ENCODE data around the gene CSNK2A3.

Gene CSNK2A3

GRCh38 chr11:11347592-11347991 lies 5.5 kb downstream of the CSNK2A3 start:
- peaks cover 6% of the 10 kb centered on the region; the same call in 1 of the 2 replicates for H3K27me3 ChIP-seq (ENCODE audit: low read depth, low read length)
- H3K79me2 ChIP-seq (ENCODE audit: low read length), result no peaks in the 10 kb centered on the region
- H3K4me1 ChIP-seq (ENCODE audit: low read length), result no peaks in the 10 kb centered on the region
- H3K27ac ChIP-seq (ENCODE audit: low read length), result no peak overlapping the region
- H2AFZ ChIP-seq (ENCODE audit: low read depth, low read length), result no peak overlapping the region
- no peak for TF ChIP-seq EZH2phosphoT487 (IDR thresholded peaks at IDR 0.05; ENCODE audit: low read depth)
- TF ChIP-seq CTCF (IDR thresholded peaks at IDR 0.05; ENCODE audit: low read depth, low read length), result no peak
- no peak overlapping the region for H3K4me2 ChIP-seq (ENCODE audit: low read length)
- no peaks in the 10 kb centered on the region for H3K9me3 ChIP-seq (ENCODE audit: insufficient read depth, low read length)
- no peak overlapping the region for H3K4me3 ChIP-seq (ENCODE audit: low read length)
- no peaks in the 10 kb centered on the region for H4K20me1 ChIP-seq (ENCODE audit: insufficient read depth, low read length)
- no peak overlapping the region for H3K9ac ChIP-seq (ENCODE audit: low read length)
- no peaks in the 10 kb centered on the region for H3K36me3 ChIP-seq (replicated peaks; ENCODE audit: low read depth, low read length)

GRCh38 chr11:11346303-11346702 lies 6.7 kb downstream of the CSNK2A3 start:
- TF ChIP-seq CTCF (IDR thresholded peaks at IDR 0.05; ENCODE audit: low read depth, low read length), result no peak
- TF ChIP-seq EZH2phosphoT487 (IDR thresholded peaks at IDR 0.05; ENCODE audit: low read depth), result no peak
- Histone ChIP-seq H3K27me3 (ENCODE audit: low read depth, low read length) (peaks cover 6% of the 10 kb centered on the region; the same call in 1 of the 2 replicates), H2AFZ (ENCODE audit: low read depth, low read length) (no peak overlapping the region), H3K79me2 (ENCODE audit: low read length) (no peaks in the 10 kb centered on the region), H4K20me1 (ENCODE audit: insufficient read depth, low read length) (no peaks in the 10 kb centered on the region), H3K4me1 (ENCODE audit: low read length) (no peaks in the 10 kb centered on the region), H3K4me3 (ENCODE audit: low read length) (no peak overlapping the region), H3K9ac (ENCODE audit: low read length) (no peak overlapping the region), H3K36me3 (replicated peaks; ENCODE audit: low read depth, low read length) (no peaks in the 10 kb centered on the region), H3K9me3 (ENCODE audit: insufficient read depth, low read length) (no peaks in the 10 kb centered on the region), H3K27ac (ENCODE audit: low read length) (no peak overlapping the region), H3K4me2 (ENCODE audit: low read length) (no peak overlapping the region)

- Histone ChIP-seq H3K4me1 (ENCODE audit: low read length) (no peaks in the 10 kb centered on the region), H3K9me3 (ENCODE audit: insufficient read depth, low read length) (no peaks in the 10 kb centered on the region), H3K4me3 (ENCODE audit: low read length) (no peak overlapping the region), H4K20me1 (ENCODE audit: insufficient read depth, low read length) (no peaks in the 10 kb centered on the region), H3K4me2 (ENCODE audit: low read length) (no peak overlapping the region), H3K27me3 (ENCODE audit: low read depth, low read length) (no peaks in the 10 kb centered on the region; the same call in 1 of the 2 replicates), H3K27ac (ENCODE audit: low read length) (no peak overlapping the region), H2AFZ (ENCODE audit: low read depth, low read length) (no peak overlapping the region), H3K36me3 (replicated peaks; ENCODE audit: low read depth, low read length) (no peaks in the 10 kb centered on the region), H3K9ac (ENCODE audit: low read length) (no peak overlapping the region), H3K79me2 (ENCODE audit: low read length) (no peaks in the 10 kb centered on the region)
- no peak for TF ChIP-seq EZH2phosphoT487 (IDR thresholded peaks at IDR 0.05; ENCODE audit: low read depth)
- no peak for TF ChIP-seq CTCF (IDR thresholded peaks at IDR 0.05; ENCODE audit: low read depth, low read length)
These were observed 8.0 kb downstream of the CSNK2A3 start for GRCh38 chr11:11345099-11345498.

- no peaks in the 10 kb centered on the region for H3K79me2 ChIP-seq (ENCODE audit: low read length)
- H4K20me1 ChIP-seq (ENCODE audit: insufficient read depth, low read length), result no peaks in the 10 kb centered on the region; the same call in 1 of the 2 replicates
- no peaks in the 10 kb centered on the region for H3K36me3 ChIP-seq (replicated peaks; ENCODE audit: low read depth, low read length)
- H3K9ac ChIP-seq (ENCODE audit: low read length), result no peak overlapping the region
- TF ChIP-seq CTCF (IDR thresholded peaks at IDR 0.05; ENCODE audit: low read depth, low read length), result no peak
- TF ChIP-seq EZH2phosphoT487 (IDR thresholded peaks at IDR 0.05; ENCODE audit: low read depth), result no peak
- H3K27ac ChIP-seq (ENCODE audit: low read length), result no peak overlapping the region
- H3K9me3 ChIP-seq (ENCODE audit: insufficient read depth, low read length), result no peaks in the 10 kb centered on the region
- H3K4me1 ChIP-seq (ENCODE audit: low read length), result no peaks in the 10 kb centered on the region
- no peak overlapping the region for H2AFZ ChIP-seq (ENCODE audit: low read depth, low read length)
- peaks cover 9% of the 10 kb centered on the region; the same call in 1 of the 2 replicates for H3K27me3 ChIP-seq (ENCODE audit: low read depth, low read length)
- H3K4me2 ChIP-seq (ENCODE audit: low read length), result no peak overlapping the region
- no peak overlapping the region for H3K4me3 ChIP-seq (ENCODE audit: low read length)
These were observed 9.0 kb downstream of the CSNK2A3 start for GRCh38 chr11:11344045-11344444.
